GM21526 (cell line): ENCODE measurements around the gene AOPEP.

Experiments used
- ATAC-seq: cut with Tn5 transposase; IDR thresholded peaks from one replicate; pipeline ENCODE4 v1.9.1; 2021; ENCODE audit warnings: moderate library complexity; ENCODE audit not compliant: unreplicated experiment, low FRiP score

AOPEP gene

DNA sequence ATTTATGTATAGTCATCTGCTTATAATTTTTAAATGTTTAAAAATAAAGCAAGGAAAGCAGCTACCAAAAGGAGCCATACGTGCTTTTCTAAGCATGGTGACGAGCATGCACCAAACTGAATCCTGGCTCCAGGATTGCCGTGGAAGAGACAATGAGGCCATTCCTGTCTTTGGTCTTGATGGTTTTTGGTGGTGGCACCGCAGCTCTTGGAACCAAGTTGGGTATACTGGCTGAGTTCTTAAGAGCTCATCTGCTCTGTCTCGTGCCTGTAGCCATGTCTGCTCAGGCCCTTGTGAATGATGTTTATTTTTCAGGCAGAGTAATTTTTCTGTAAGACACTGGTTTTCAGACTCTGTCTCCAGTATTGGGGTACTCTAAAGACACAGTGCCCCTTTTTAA lies 345.0 kb downstream of the AOPEP start:
- ATAC-seq: no peak

- ATAC-seq: no peak
Observed at GRCh38 chr9:95071925-95072324, 345.4 kb downstream of the AOPEP start.

DNA sequence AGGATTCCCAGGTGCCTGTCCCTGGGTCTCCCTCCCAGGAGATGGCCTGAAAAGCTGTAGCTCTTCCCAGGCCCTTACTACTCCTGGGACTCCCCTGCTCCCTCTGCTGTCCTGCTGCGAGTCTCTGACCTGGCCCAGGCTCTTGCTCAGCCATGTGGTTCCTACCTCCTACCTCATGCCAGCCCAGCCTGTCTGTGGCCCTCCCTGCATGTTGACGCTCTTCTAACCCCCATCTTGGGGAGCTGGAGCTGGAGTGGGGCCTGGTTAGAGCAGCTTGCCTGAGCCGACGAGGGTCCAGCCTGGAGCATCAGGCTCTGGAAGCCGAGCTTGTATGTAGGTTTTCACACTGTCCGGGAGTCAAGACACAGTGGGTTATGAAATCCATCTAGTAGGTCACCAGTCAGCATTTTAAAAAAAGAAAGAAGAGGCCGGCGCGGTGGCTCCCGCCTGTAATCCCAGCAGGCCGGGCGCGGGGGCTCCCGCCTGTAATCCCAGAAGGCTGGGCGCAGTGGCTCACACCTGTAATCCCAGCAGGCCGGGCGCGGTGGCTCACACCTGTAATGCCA lies 346.6 kb downstream of the AOPEP start:
- ATAC-seq: no peak

GRCh38 chr9:95073918-95074317 lies 347.4 kb downstream of the AOPEP start:
- no peak for ATAC-seq

DNA sequence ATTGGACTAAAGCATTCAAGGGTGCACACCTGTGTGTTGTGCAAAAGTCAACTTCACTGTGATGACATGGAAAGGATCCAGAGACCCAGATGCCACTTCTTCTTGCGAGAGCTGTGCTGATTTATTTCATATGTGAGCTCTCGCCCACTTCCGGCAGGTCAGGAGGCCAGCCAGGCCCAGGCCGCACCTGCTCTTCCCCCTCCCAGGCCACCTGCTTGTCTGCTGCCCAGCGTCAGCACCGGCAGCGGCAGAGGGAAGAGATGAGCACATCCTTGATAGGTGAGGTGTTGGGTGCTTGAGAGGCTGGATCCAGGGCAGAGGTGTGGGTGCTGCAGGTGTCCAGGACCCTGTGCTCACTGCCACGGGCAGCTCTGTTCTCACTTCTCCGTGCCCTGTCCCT lies 348.1 kb downstream of the AOPEP start:
- ATAC-seq: no peak

GRCh38 chr9:95075700-95076099 lies 349.2 kb downstream of the AOPEP start:
- ATAC-seq: no peak

DNA sequence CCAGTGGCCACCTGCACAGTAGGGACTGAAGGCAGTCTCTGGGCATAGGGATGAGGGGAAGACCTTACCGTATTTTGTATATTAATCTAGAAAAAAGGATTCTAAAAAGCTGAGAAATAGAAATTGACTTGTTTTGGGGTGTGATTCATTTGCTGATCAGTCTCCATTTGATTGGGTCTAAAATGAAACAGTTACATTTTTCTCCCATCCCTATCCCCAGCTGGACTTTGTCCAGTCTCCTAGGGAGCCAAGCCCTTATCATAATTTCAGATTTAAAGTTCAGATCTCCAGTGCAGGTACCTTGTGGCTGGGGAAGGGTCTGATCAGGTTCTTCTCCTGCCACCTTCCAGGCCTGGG lies 350.2 kb downstream of the AOPEP start:
- no peak for ATAC-seq

DNA sequence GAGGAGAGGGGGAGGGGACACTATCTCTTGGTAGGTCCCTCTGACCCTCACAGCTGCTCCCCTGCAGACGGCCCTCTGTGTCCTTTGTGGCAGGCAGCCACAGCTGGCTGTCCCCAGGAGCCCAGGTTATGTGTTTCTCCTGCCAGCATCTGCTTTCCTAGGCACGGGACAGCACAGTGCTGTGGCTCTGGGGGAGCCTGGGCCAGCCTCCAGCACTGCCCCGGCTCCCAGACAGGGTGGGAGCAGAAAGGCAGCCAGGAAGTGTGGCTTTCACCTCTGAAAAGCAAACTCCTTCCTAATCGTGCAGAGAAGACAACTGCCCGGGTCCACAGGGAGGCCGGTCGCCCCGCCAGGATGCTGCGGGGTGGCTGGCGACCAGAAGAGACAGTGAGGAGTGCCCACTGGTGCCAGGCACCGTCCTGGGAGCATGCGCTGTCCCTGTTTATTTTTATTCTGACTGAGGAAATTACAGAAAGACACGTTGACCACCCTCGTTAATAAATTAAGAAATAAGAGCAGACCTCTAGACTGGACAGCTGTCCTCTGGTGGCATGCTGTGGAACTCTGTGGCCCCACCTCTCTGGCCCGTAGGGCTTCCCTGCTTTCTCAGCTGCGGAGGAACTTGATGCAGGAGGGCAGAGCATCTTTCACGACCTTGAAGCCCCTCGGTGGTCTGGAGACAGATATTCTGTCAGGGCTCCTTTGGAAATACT lies 350.7 kb downstream of the AOPEP start:
- ATAC-seq: no peak

GRCh38 chr9:95077766-95078370 lies 351.4 kb downstream of the AOPEP start:
- no peak for ATAC-seq

DNA sequence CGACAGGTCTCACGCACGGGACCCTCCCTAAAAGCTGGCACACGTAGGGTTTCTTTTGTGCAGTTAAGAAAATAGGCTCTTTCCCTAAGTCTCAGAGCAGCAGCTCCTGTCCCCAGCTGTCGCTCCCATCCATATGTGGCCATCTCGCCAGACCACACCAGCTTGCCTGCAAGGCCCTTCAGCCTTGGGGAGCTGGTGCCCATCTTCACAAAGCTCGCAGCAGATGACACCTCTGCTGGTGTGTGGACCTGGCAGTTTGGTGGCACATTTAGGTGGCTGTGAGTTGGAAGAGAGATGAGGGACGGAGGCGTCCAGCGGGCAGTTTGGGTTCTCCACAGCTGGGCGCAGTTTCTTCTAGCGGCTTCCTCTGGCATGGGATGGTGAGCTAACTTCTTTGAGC lies 352.0 kb downstream of the AOPEP start:
- no peak for ATAC-seq

GRCh38 chr9:95078939-95079338 lies 352.4 kb downstream of the AOPEP start:
- no peak for ATAC-seq

- ATAC-seq: no peak
Observed at GRCh38 chr9:95079461-95079860, 353.0 kb downstream of the AOPEP start.

- ATAC-seq: no peak
Observed at GRCh38 chr9:95080961-95081647, 354.6 kb downstream of the AOPEP start.

DNA sequence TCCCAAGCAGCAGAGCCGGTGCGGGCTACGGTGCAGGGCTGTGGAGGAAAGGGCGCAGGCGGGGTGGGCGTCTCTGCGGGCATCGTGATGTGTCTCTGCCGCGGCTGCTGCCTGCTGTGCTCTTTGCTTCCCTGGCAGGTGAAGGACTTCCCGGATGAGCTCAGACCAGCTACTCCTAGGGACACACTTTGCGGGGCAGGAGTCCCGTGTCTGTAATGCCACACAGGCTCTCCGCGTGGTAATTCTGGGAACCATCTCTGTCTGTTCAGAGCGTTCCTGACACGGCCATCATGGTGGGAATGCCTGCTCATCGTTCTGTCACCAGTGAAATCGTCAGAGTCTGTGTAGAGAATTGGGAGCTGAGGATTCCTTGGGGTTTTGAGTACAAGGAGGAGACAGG lies 355.5 kb downstream of the AOPEP start:
- ATAC-seq: no peak

DNA sequence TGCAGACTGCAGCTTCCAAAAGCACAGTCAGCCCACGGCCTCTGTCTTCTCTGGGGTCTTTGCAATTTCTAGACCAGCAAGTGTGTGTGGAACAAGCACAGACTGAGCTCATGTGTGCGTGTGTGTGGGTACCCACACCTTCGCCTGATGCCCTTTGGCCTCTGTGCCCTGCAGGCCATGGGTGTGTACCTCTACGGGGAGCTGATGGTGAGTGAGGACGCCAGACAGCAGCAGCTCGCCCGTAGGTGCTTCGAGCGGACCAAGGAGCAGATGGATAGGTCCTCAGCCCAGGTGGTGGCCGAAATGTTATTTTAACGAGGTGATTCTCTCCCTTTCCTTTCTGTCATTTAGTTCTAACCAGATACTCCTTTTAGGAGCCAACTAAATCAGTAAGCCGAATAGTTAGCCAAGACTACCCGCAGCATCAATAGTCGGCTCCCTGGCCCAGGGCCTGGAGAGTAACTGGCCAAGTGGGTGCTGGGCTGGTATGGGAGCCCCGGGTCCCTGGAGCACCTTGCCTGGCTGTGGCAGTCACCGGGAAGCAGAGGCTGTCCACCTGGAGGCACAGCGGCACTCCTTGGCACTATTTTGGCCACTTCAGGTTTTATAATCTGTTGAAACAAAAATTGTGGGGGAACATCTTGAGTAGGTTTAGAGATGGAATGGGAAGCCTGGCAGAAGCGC lies 356.0 kb downstream of the AOPEP start:
- no peak for ATAC-seq

- ATAC-seq: no peak
Observed at GRCh38 chr9:95083086-95083768, 356.7 kb downstream of the AOPEP start.

- ATAC-seq: no peak
Observed at GRCh38 chr9:95084254-95084934, 357.9 kb downstream of the AOPEP start.

- no peak for ATAC-seq
Observed at GRCh38 chr9:95085036-95085770, 358.7 kb downstream of the AOPEP start.

DNA sequence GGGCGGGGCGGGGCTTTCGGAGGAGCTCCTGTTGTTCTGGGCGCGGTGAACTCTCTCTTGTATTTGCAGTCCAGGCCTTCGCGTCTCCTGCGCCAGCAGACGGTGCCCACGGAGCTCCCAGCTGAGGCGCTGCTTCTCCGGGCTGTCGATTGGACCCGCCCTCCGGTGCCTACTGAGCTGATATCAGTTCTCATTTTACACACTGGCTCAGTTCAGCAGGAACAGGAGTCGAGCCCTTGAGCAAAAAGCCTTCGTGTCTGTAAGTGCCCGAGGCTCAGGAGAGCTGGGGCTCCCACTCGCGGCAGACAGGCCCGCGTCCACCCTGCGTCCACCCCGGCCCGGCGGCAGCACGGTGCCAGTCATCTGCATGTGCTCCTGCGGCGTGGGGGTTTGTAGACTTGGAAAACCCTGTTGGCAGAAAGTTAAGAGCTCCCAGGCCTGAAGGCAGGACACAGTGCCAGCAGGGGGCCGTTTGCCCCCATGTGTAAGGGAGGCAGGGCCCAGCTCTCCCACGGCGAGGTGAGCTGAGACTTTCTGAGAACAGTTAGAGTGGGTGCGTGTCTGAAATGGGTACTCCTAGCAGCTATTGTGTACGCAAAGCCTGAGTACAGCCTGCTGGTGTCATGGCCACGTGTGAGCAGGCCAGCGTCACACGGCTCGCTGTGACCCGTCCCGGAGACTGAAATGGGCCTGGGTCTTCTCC lies 359.5 kb downstream of the AOPEP start:
- no peak for ATAC-seq
